Fibroblast of skin of right biceps (primary cell): Measurements from ENCODE around the gene PARD6B.

ENCODE experiments used
- DNase-seq: peaks from one replicate; pipeline ENCODE4 v3.0.0-alpha.2; 2013

Gene PARD6B

DNA sequence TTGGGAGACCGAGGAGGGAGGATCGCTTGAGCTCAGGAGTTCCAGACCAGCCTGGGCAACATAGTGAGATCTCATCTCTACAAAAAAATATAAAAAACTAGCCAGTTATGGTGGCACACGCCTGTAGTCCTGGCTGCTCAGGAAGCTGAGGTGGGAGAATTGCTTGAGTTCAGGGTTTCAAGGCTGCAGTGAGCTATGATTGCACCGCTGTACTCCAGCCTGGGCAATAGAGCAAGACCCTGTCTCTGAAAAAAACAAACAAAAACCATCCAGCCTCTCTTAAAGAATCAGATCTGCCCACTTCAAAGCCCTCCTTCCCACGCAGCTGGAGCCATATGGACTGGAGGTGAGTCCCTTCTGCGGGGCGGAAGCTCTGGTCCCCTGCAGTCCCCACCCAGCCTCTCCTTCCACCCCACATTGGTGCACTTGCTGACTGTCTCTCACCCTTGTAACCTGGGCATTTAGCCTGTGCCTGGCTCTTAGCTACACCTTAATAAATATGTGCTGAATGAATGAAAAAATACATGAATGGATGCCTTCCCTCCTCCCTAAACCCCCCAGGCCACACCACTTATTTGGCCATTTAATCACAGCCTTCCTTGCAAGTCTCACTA lies 7.2 kb upstream of the PARD6B start:
- no peak for DNase-seq

DNA sequence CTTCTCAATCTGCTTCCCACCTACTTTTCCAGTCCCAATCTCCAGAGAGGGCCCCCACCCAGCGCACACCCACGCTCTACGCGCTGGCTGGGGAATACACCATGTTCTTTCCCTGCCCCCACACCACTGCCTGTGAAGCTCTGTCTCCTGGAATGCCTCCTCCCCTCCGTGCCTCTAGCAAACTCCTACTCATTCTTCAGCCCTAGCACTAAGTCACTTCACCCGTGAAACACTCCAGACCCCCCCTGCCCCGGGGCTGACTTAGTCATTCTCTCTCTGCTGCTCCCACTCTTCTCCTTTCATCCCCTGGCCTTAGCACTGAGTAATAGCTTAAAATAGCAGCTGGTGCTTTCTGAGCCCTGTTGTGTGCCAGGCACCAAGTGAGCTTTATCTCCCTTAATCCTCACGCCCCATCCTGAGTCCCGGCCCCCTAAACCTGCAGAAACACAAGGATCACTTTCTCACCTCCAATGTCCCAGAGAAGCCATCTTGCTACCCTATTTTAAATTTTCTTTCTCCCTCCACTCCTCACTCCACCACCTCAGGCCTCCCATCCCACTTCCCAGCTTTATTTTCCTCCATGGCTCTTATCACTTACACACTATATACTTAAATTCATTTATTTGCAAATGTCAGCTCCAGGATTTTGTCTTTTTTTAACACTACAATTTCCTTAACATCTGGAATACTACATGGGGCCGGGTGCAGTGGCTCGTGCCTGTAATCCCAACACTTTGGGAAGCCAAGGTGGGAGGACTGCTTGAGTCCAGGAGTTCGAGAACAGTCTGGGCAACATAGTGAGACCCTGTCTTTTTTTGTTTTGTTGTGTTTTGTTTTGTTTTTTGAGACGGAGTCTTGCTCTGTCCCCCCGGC lies 6.3 kb upstream of the PARD6B start:
- DNase-seq, result peak; percentile 94

DNA sequence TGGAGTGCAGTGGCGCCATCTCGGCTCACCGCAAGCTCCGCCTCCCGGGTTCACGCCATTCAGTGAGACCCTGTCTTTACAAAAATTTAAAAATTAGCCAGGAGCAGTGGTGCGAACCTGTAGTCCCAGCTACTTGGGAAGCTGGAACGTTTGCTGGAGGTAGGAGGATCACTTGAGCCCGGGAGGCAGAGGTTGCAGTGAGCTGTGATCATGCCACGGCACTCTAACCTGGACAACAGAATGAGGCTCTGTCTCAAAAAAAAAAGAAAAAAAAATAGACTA lies 5.7 kb upstream of the PARD6B start:
- no peak for DNase-seq

DNA sequence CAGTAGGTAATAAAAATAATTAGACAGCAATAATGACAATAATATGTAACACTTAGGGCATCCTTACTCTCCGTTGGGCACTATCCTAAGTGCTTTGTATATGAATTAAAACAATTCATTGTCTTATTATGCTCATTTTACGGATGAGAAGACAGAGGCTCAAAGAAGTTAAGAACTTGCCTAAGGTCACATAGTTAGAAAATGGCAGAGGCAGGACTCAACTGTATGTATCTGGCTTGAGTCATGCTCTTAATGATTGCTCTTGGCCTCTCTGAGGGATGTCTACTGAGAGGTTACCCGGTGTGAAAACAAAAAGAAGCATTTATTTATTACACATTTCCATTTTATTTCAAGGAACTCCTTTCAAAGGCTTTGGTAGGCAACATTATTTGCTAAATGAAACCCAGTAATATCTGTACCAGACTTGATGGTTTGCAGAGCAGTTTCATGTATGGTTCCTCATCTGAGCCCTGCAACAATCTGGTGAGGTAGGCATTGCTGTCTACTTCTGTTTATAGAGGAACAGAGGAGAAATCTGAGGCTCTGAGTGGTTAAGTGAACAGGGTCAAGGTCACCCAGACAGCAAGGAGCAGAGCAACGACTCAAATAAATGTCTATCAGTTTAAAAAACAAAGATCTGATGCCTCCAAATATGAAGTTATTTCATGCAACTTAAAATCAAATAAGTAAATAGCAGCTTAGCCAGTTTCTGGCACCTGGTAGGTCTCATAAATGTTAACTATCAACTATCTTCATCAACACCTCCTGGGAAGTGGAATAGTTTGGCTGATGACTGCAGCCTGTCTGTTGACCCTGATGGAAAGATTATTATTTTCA lies 4.2 kb upstream of the PARD6B start:
- no peak for DNase-seq

DNA sequence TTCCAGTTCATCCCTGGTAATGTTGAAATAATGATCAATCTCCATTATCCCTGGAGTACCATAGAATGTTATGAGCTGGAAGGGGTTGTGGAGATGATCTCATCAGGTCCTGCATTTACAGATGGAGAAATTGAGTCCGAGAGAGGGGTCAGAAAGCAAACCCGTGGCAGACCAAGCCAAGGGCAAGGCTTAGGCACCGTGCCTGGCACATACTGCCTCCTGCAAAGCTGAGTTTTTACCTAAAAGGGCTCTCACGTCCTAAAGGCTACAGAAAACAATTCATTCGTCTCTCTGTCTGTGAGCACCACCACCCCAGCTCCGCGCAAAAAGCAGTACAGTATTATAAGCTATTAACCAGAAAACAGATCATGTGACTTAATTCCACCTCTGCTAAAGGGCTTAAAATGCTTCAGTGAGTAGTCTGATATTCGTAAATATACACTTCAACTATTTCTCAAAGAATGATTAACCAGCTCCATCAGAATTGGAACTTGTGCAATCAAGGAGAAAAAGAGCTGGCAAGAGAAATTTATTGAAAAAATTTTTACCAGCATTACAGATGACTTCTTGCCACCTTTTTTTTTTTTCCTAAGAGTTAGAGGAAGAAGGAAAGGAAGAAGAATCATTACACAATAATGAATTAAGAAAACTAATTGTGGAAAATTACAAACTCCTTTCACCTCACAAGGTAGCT lies 3.4 kb upstream of the PARD6B start:
- DNase-seq, result no peak

DNA sequence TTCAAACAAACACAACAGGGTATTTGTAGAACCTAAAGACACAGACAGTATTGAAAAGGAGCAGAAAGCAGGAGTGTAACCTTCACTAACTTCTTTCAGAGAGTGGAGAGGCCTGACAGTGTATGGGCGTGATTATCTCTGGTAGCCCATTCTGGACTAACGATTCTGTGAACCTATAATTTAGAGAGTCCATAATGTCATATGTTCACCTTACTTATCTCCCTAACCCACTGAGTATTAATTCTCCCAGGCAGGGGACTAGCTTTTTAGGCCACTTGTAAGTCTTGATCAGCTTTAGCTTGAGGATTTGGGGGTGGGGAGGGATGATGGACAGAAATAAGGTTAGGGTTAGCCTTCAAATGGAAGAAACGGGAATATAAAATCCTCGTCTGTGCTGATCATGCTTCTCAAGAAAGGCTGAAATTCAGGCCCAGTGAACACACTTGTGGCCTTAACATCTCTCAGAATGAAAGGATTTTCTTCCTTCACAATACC lies 2.8 kb upstream of the PARD6B start:
- no peak for DNase-seq

DNA sequence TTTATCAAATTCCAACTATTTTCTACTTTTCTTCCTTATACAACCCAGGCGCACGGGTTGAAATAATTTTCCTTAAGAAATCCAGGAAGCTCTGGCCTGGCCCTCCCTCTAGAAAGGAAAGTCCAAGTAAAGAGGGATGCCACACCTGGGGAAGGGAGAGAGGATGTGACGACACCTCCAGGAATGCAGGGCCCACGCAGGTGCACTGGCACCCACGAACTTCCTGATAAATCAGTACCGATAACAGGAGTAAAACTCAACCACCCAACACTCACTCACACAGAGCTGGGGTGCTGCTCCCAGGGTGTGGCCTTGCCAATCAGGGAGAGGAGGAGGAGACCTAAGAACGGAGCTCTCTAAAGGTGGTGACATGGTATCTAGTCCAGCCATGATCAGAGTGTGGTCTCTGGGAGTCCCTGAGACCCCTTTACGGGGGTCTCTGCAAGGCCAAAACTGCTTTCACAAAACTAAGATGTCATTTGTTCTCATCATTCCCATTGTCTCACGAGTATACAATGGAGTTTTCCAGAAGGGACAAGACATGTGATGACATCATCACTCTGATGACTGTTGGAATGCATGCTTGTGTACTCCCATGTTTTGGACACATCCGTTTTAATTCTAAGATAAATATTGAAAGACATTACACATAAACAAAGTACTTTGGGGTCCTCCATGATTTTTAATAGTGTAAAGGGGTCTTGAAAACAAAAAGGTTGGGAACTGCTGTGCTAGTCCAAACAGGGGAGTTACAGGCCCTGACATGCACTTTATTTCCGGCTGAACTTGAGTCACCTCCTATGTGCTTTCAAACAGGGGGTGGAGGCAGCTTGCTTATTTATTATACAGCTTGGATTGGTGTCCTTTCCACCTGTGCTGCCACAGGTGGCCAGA lies 2.2 kb upstream of the PARD6B start:
- no peak for DNase-seq

DNA sequence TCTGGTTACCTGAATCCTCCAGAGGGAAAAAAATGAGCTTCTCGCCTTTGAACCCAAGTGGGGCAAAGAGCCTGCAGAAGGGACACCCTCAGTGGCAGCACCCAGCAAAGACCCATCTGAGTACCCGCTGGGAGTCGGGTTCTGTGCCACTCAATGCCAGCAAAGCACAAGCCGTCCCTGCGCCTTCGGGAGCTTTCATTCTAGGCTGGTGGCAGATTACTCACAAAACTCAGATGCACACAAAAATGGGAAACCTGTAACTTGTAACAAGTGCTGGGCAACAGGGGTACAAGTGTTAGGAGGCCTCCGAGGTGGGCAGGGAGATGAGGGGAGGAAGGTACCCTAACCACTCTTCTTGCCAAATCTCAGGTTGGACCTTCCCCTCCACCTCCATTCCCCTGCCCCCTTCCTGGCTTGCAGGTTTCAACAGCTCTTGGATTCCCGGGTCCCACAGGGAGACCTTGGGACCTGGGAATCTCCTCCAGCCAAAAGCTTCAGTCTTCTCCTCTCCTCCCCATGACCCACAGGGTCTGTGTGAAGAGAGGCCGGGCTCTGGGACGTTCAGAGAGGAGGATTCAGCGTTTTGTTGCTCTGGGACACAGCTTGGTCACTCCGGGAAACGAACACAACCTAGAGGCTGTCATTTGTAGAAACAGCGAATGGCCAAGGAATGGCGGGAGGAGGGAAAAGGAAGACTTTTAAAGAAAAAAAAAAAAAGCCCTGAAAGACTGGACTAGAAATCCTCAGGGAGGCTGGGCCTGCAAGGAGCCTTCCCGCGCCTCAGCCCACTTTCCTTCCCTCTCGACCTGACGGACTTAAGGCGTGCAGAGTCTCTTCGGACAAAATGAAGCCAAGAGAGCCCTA lies 1.2 kb upstream of the PARD6B start:
- peak; percentile 31 for DNase-seq

DNA sequence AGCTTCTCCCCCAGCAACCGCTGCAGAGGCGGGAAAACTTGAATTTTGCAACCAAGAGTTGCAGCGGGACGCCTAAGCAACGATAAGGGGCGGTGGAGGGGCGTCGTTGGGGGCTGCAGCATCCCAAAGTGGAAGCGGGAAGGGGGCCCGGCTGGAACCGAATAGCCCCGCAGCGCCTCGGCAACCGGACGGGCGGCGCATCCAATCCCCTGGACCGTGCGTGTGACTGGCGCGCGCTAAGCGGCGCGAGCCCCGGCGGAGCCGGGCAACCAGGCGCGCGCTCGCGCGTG lies 670 bp upstream of the PARD6B start:
- peak; percentile 17 for DNase-seq

DNA sequence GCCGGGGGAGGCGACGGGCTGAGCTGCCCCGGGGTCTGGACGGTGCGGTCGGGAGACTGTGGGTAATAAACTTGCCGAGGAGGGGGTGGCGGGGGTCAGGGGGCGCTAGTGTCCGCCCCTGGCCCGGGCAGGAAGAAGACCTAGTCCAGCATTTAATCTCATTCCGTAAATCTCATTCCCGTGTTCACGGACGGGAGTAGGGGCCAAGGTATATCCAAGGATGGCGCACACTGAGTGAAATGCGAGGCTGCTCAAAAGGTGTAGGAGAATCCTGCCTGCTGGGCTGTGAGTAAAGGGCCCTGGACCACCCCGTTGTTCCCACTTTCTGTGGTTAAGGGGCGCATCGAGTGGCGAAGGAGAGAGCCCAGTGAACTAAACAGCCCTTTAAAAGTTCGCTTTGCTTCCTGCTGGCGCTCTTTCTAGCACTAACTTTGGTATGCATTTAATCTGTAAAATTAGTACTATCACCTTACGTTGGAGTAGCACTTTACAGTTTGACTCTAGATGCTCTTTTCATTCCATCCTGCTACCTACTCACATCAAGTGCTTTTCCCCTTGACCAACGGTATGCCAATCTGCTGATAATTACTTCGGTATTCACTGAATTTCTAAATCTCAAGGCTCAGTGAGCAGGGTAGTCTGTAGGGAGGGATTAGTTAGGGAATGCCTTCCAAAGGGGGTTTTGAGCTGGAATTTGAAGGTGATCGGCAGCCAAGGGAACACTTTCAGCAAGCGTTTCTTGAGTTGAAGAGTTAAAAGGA lies 730 bp downstream of the PARD6B start:
- DNase-seq, result no peak

DNA sequence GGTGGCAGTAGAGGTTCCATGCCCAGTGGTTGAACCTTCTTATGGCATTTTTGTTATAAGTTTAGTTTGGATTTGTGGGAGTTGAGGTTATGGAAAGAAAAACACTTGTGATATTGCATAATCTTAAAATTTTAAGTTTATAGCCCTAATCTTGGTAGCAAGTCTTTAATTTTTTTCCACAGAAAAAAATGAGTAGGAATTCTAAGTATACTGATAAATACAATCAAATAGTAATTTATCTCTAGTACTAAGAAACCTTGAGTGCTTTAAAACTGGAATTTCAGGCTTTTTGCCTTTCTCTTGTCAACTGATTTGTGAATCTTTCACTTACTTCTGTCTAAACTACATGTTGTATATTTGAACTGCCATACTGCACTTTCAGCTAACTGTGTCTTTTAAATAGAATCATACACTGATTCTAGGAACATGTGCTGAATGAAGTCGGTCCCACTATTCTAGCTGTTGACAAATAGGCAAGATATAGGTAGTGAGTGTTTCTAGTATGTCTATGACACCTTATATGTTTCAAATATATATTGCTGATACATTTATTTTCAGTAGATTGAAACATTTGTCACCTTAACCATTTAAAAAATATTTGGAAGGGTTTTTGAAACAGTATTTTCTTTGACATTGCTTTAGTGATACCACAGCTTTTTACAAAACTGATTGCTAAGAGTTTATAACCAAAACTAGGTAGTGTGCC lies 2.4 kb downstream of the PARD6B start:
- no peak for DNase-seq

DNA sequence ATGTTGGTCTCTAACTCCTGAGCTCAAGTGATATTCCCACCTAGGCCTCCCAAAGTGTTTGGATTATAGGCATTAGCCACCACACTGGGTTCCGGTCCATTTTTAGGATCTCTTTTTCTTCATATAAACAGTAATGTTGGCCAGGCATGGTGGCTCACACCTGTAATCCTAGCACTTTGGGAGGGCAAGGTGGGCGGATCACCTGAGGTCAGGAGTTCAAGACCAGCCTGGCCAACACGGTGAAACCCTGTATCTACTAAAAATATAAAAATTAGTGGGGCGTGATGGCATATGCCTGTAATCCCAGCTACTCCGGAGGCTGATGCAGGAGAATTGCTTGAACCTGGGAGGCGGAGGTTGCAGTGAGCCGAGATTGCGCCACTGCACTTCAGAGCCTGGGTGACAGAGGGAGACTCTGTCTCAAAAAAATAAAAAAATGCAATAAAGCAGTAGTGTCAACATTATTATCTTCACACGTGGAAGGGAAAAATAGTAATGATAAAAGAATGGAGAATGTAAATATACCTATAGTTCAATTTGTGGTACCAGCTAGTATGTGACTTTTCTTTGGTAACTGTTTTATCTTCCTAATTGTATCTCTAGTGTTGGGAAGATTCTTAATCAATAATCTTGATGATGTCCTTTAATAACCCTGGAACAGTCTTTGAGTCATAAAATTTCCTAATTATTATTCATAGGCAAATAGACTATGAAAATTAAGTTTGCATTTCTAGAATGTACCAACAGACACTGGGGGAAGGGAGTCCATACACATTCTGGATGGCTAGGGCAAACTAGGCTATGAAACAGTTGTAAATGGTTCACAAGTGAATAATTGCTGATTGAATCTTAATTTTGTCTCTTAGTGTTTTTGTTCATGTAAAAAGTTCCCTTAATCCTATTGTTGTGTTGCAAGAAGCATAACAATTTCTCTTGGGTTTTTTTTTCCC lies 3.6 kb downstream of the PARD6B start:
- no peak for DNase-seq

DNA sequence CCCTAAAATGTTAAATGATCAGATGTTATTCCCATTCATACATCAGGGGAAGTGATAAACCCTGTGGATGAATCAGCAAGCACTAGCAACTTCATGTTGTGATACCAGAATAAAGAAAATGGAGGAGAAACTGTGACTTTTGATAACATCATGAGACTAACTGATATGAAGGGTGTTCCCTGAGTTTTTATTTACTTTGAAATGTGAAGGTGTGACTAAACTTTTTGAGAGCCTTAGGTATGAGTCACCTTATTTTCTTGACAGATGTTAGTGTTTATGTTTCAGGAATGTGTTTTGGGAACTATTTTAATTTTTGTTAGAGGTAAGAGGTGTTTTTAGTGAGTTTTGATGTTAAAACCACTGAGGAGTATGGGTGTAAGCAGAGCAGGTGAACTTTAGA lies 4.4 kb downstream of the PARD6B start:
- no peak for DNase-seq

DNA sequence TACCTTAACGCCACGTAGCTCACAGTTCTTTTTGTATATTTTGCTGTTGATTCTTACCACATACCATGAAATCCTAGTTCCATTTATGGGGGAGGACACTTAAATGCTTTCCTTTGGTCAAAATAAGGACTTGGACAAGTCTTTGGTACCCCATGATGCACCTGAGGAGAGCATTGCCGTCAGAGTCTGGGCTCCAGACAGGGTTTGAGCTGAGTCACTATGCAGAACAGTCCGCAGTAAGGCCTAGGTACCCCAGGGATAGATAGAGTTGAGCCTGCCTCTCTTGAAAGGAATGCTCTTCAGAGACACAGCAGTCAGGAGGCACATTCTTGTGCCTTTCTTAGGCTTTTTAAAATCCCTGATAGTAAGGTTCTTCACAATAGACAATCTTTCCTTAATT lies 6.0 kb downstream of the PARD6B start:
- no peak for DNase-seq

DNA sequence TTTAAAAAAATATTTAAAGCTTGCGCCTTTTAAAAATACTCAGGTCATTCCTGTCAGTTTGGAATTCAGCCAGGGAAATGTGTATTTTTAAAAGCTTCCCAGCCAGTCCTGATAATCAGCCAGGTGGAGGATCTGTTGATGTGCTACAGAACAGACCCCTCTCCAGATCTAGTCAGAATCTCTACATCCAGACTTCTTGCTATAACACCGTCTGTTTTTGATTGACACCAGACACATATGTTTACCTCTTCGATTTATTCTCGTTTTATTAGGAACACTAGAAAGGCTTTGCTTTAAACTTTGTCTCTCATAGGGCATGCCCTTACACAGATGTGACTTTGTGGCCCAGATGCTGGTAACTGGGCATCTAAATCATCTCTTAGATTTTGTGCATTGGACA lies 11.7 kb downstream of the PARD6B start:
- no peak for DNase-seq

DNA sequence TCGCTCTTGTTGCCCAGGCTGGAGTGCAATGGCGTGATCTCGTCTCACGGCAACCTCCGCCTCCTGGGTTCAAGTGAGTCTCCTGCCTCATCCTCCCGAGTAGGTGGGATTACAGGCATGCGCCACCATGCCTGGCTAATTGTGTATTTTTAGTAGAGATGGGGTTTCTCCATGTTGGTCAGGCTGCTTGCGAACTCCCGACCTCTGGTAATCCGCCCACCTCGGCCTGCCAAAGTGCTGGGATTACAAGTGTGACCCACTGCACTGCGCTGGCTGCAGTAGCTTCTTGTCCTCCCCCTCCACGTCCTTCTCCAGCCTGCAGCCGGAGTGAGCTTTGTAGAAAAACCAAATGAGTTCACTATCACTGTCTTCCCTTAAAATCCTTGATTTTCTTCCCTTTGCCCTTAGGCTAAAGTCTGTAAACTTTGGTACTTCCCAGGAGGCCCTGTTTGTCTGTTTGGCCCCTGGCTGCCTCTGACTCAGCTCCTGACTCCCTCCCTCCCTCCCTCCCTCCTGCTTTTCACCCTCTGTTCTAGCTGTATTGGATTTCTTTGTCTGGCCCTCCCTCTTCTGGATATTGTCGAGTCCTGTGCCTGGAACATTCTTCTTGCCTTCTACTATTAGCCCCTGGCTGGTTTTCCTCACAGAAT lies 12.9 kb downstream of the PARD6B start:
- peak; percentile 85 for DNase-seq

DNA sequence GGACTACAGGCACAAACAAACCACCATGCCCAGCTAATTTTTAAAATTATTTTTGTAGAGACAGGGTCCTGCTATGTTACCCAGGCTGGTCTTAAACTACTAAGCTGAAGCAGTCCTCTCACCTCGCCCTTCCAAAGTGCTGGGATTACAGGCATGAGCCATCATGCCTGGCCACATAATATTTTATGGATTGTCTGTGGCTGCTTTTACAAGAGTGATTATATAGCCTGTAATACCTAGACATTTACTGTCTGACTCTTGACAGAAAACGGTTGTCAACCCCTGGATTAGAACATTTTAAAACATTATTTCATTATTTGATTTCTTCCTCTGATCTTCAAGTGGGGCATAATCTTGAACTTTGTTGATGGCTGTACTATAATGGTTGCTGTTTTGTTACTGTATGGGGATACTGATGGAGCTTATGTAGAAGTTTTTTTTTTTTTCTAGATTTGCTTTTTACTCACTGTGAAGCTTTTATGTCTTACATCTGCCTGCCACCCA lies 14.3 kb downstream of the PARD6B start:
- no peak for DNase-seq
